ENCODE data around the gene RBBP4. TPM values are rescaled to one million over a fixed set of nuclear protein-coding genes. Genes with fewer than 3 reads are reported as not detected.

RBBP4 gene
- polyA plus RNA-seq, 1 donor from 2014 or later: 270 TPM

- H3F3A ChIP-seq (ENCODE audit: insufficient read depth, low read length, poor library complexity, severe bottlenecking): no peaks in the 10 kb centered on the region
- no peak overlapping the region for H2AFZ ChIP-seq (ENCODE audit: low read depth, low read length)
- no peak overlapping the region for H3K4me2 ChIP-seq (ENCODE audit: low read length)
- no peaks in the 10 kb centered on the region for H3K9me3 ChIP-seq (ENCODE audit: low read length)
- H3K9me2 ChIP-seq (ENCODE audit: insufficient read depth, low read length): no peaks in the 10 kb centered on the region
- no peak for TF ChIP-seq MXI1 (conservative IDR thresholded peaks at IDR 0.05; ENCODE audit: poor library complexity, severe bottlenecking)
- TF ChIP-seq, protein P1, sequence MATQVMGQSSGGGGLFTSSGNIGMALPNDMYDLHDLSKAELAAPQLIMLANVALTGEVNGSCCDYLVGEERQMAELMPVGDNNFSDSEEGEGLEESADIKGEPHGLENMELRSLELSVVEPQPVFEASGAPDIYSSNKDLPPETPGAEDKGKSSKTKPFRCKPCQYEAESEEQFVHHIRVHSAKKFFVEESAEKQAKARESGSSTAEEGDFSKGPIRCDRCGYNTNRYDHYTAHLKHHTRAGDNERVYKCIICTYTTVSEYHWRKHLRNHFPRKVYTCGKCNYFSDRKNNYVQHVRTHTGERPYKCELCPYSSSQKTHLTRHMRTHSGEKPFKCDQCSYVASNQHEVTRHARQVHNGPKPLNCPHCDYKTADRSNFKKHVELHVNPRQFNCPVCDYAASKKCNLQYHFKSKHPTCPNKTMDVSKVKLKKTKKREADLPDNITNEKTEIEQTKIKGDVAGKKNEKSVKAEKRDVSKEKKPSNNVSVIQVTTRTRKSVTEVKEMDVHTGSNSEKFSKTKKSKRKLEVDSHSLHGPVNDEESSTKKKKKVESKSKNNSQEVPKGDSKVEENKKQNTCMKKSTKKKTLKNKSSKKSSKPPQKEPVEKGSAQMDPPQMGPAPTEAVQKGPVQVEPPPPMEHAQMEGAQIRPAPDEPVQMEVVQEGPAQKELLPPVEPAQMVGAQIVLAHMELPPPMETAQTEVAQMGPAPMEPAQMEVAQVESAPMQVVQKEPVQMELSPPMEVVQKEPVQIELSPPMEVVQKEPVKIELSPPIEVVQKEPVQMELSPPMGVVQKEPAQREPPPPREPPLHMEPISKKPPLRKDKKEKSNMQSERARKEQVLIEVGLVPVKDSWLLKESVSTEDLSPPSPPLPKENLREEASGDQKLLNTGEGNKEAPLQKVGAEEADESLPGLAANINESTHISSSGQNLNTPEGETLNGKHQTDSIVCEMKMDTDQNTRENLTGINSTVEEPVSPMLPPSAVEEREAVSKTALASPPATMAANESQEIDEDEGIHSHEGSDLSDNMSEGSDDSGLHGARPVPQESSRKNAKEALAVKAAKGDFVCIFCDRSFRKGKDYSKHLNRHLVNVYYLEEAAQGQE (IDR thresholded peaks at IDR 0.05; ENCODE audit: borderline replicate concordance): no peak
- TF ChIP-seq, protein P2, sequence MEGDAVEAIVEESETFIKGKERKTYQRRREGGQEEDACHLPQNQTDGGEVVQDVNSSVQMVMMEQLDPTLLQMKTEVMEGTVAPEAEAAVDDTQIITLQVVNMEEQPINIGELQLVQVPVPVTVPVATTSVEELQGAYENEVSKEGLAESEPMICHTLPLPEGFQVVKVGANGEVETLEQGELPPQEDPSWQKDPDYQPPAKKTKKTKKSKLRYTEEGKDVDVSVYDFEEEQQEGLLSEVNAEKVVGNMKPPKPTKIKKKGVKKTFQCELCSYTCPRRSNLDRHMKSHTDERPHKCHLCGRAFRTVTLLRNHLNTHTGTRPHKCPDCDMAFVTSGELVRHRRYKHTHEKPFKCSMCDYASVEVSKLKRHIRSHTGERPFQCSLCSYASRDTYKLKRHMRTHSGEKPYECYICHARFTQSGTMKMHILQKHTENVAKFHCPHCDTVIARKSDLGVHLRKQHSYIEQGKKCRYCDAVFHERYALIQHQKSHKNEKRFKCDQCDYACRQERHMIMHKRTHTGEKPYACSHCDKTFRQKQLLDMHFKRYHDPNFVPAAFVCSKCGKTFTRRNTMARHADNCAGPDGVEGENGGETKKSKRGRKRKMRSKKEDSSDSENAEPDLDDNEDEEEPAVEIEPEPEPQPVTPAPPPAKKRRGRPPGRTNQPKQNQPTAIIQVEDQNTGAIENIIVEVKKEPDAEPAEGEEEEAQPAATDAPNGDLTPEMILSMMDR (IDR thresholded peaks at IDR 0.05; ENCODE audit: poor library complexity, severe bottlenecking): no peak
- TF ChIP-seq EP300 (conservative IDR thresholded peaks at IDR 0.05; ENCODE audit: poor library complexity, severe bottlenecking): no peak
- no peak for TF ChIP-seq SMC3 (conservative IDR thresholded peaks at IDR 0.05; ENCODE audit: poor library complexity)
- no peak for TF ChIP-seq TAF1 (IDR thresholded peaks at IDR 0.05; ENCODE audit: low read depth)
- TF ChIP-seq EZH2 (IDR thresholded peaks at IDR 0.05; ENCODE audit: borderline replicate concordance, insufficient read depth, low read length, poor library complexity, severe bottlenecking): no peak
- no peak for TF ChIP-seq RAD21 (conservative IDR thresholded peaks at IDR 0.05)
- TF ChIP-seq POLR2AphosphoS5 (IDR thresholded peaks at IDR 0.05): no peak
- peaks cover 31% of the 10 kb centered on the region for H3K79me2 ChIP-seq (replicated peaks; ENCODE audit: insufficient read depth, low read length)
- H3K36me3 ChIP-seq (ENCODE audit: insufficient read depth, low read length): no peaks in the 10 kb centered on the region
- no peak overlapping the region for H3K27ac ChIP-seq (ENCODE audit: low read length)
- no peak overlapping the region for H3K9ac ChIP-seq (ENCODE audit: low read length)
- no peaks in the 10 kb centered on the region for H3K27me3 ChIP-seq (ENCODE audit: insufficient read depth, low read depth, low read length)
- no peak overlapping the region for H3K4me3 ChIP-seq (ENCODE audit: low read length)
- no peaks in the 10 kb centered on the region for H4K20me1 ChIP-seq (ENCODE audit: insufficient read depth)
Measured at GRCh38 chr1:32659581-32659980, 8.6 kb downstream of the RBBP4 start.

GRCh38 chr1:32665915-32666314 is 14.9 kb downstream of the RBBP4 start:
- Histone ChIP-seq H3F3A (ENCODE audit: insufficient read depth, low read length, poor library complexity, severe bottlenecking) (no peaks in the 10 kb centered on the region), H3K27me3 (ENCODE audit: insufficient read depth, low read depth, low read length) (no peaks in the 10 kb centered on the region), H3K9ac (ENCODE audit: low read length) (no peak overlapping the region), H2AFZ (ENCODE audit: low read depth, low read length) (no peak overlapping the region), H4K20me1 (ENCODE audit: insufficient read depth) (no peaks in the 10 kb centered on the region), H3K4me3 (ENCODE audit: low read length) (no peak overlapping the region), H3K36me3 (ENCODE audit: insufficient read depth, low read length) (peaks cover 5% of the 10 kb centered on the region), H3K9me2 (ENCODE audit: insufficient read depth, low read length) (no peaks in the 10 kb centered on the region), H3K27ac (ENCODE audit: low read length) (no peak overlapping the region), H3K9me3 (ENCODE audit: low read length) (no peaks in the 10 kb centered on the region), H3K4me2 (ENCODE audit: low read length) (no peak overlapping the region), H3K79me2 (replicated peaks; ENCODE audit: insufficient read depth, low read length) (peaks cover 3% of the 10 kb centered on the region)
- TF ChIP-seq TAF1 (IDR thresholded peaks at IDR 0.05; ENCODE audit: low read depth): no peak
- TF ChIP-seq, protein P2 (IDR thresholded peaks at IDR 0.05; ENCODE audit: poor library complexity, severe bottlenecking): no peak
